Esophagus muscularis mucosa (tissue), 4 donors: ENCODE results near the gene TMOD3.

Source experiments
- EP300 ChIP-seq: sonication (generic); formaldehyde crosslinking; IDR thresholded peaks from one replicate; pipeline ENCODE4 v1.6.1; 2017; ENCODE audit warnings: antibody characterized with exemption
- POLR2AphosphoS5 ChIP-seq, 2 donors: sonication (generic); formaldehyde crosslinking; IDR thresholded peaks; one replicate each; pipeline ENCODE4 v1.6.1; 2017; ENCODE audit warnings: antibody characterized with exemption in 2 of 2
- TF ChIP-seq, protein P1 (sequence below), 3 experiments: fragments of 200-600 bp in 2 of 3; fragments of 450-650 bp in 1 of 3; sonication (generic) in 2 of 3; IDR thresholded peaks; one replicate each; pipeline ENCODE4 v1.5.1; 2017 to 2019; ENCODE audit warnings: antibody characterized with exemption in 3 of 3, mild to moderate bottlenecking in 2 of 3, moderate library complexity in 1 of 3

DNA sequence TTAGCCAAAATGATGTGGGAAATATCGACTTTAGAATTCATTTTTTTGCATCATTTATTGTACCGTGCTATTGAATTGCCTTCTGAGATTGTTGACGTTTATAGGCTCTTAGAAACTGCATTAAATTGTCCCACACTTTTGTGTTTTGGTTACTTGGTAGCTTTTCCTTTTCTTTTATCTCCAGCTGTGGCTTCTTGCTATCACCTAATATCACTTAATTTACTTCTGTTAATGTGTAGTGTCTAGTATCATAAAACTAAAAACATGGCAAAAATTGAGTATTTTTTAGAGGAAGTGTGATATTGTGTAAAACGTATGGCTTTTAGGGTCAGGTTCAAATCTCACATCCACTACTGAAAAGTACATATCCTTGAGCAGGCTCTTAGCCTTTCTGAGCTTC, 11.2 kb downstream of the TMOD3 start:
- TF ChIP-seq EP300 (no peak), POLR2AphosphoS5 (IDR thresholded peaks at IDR 0.05) (no peak)
- TF ChIP-seq, protein P1, sequence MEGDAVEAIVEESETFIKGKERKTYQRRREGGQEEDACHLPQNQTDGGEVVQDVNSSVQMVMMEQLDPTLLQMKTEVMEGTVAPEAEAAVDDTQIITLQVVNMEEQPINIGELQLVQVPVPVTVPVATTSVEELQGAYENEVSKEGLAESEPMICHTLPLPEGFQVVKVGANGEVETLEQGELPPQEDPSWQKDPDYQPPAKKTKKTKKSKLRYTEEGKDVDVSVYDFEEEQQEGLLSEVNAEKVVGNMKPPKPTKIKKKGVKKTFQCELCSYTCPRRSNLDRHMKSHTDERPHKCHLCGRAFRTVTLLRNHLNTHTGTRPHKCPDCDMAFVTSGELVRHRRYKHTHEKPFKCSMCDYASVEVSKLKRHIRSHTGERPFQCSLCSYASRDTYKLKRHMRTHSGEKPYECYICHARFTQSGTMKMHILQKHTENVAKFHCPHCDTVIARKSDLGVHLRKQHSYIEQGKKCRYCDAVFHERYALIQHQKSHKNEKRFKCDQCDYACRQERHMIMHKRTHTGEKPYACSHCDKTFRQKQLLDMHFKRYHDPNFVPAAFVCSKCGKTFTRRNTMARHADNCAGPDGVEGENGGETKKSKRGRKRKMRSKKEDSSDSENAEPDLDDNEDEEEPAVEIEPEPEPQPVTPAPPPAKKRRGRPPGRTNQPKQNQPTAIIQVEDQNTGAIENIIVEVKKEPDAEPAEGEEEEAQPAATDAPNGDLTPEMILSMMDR (IDR thresholded peaks at IDR 0.05), result no peak
